ENCODE data around the gene SUGCT.

The SUGCT gene

GRCh38 chr7:40675741-40676140 lies 540.9 kb downstream of the SUGCT start:
- H3K36me3 ChIP-seq (ENCODE audit: control insufficient read depth, low read depth, low read length) = no peaks in the 10 kb centered on the region
- H3K4me1 ChIP-seq (ENCODE audit: control insufficient read depth, low read depth, low read length) = peaks cover under 1% of the 10 kb centered on the region
- H3K9me3 ChIP-seq (ENCODE audit: control insufficient read depth, low read depth, low read length) = no peaks in the 10 kb centered on the region
- no peak overlapping the region for H3K27ac ChIP-seq (ENCODE audit: low read length)
- no peaks in the 10 kb centered on the region for H3K27me3 ChIP-seq (ENCODE audit: control insufficient read depth, insufficient read depth, low read length)
- no peak overlapping the region for H3K9ac ChIP-seq (ENCODE audit: low read length)
- no peak overlapping the region for H3K4me3 ChIP-seq (ENCODE audit: low read length)

- Histone ChIP-seq H3K27me3 (ENCODE audit: control insufficient read depth, insufficient read depth, low read length) (no peaks in the 10 kb centered on the region), H3K9me3 (ENCODE audit: control insufficient read depth, low read depth, low read length) (no peaks in the 10 kb centered on the region), H3K9ac (ENCODE audit: low read length) (no peak overlapping the region), H3K27ac (ENCODE audit: low read length) (no peak overlapping the region), H3K4me1 (ENCODE audit: control insufficient read depth, low read depth, low read length) (peaks cover 6% of the 10 kb centered on the region), H3K36me3 (ENCODE audit: control insufficient read depth, low read depth, low read length) (no peaks in the 10 kb centered on the region), H3K4me3 (ENCODE audit: low read length) (no peak overlapping the region)
Measured at GRCh38 chr7:40676221-40676620, 541.4 kb downstream of the SUGCT start.

GRCh38 chr7:40680657-40681056 lies 545.9 kb downstream of the SUGCT start:
- H3K27ac ChIP-seq (ENCODE audit: low read length) = no peak overlapping the region
- H3K4me1 ChIP-seq (ENCODE audit: control insufficient read depth, low read depth, low read length) = peaks cover 7% of the 10 kb centered on the region
- H3K36me3 ChIP-seq (ENCODE audit: control insufficient read depth, low read depth, low read length) = no peaks in the 10 kb centered on the region

GRCh38 chr7:40682696-40683095 lies 547.9 kb downstream of the SUGCT start:
- Histone ChIP-seq H3K27me3 (ENCODE audit: control insufficient read depth, insufficient read depth, low read length) (no peaks in the 10 kb centered on the region), H3K4me3 (ENCODE audit: low read length) (no peak overlapping the region), H3K9me3 (ENCODE audit: control insufficient read depth, low read depth, low read length) (no peaks in the 10 kb centered on the region), H3K36me3 (ENCODE audit: control insufficient read depth, low read depth, low read length) (no peaks in the 10 kb centered on the region), H3K9ac (ENCODE audit: low read length) (no peak overlapping the region), H3K4me1 (ENCODE audit: control insufficient read depth, low read depth, low read length) (peaks cover 7% of the 10 kb centered on the region), H3K27ac (ENCODE audit: low read length) (no peak overlapping the region)

More at GRCh38 chr7:40680657-40681056, 545.9 kb downstream of the SUGCT start:
- Histone ChIP-seq H3K27me3 (ENCODE audit: control insufficient read depth, insufficient read depth, low read length) (no peaks in the 10 kb centered on the region), H3K9ac (ENCODE audit: low read length) (no peak overlapping the region), H3K4me3 (ENCODE audit: low read length) (no peak overlapping the region), H3K9me3 (ENCODE audit: control insufficient read depth, low read depth, low read length) (no peaks in the 10 kb centered on the region)

GRCh38 chr7:40694026-40694809 lies 559.4 kb downstream of the SUGCT start:
- Histone ChIP-seq H3K9ac (ENCODE audit: low read length) (no peak overlapping the region), H3K27me3 (ENCODE audit: control insufficient read depth, insufficient read depth, low read length) (no peaks in the 10 kb centered on the region)

GRCh38 chr7:40694991-40695390 lies 560.2 kb downstream of the SUGCT start:
- H3K27me3 ChIP-seq (ENCODE audit: control insufficient read depth, insufficient read depth, low read length) = no peaks in the 10 kb centered on the region
- H3K27ac ChIP-seq (ENCODE audit: low read length) = no peak overlapping the region

More at GRCh38 chr7:40694026-40694809, 559.4 kb downstream of the SUGCT start:
- H3K9me3 ChIP-seq (ENCODE audit: control insufficient read depth, low read depth, low read length) = no peaks in the 10 kb centered on the region
- H3K27ac ChIP-seq (ENCODE audit: low read length) = no peak overlapping the region
- no peaks in the 10 kb centered on the region for H3K36me3 ChIP-seq (ENCODE audit: control insufficient read depth, low read depth, low read length)
- no peak overlapping the region for H3K4me3 ChIP-seq (ENCODE audit: low read length)
- H3K4me1 ChIP-seq (ENCODE audit: control insufficient read depth, low read depth, low read length) = no peaks in the 10 kb centered on the region

GRCh38 chr7:40697653-40698052 lies 562.8 kb downstream of the SUGCT start:
- peaks cover 18% of the 10 kb centered on the region for H3K4me1 ChIP-seq (ENCODE audit: control insufficient read depth, low read depth, low read length)
- no peaks in the 10 kb centered on the region for H3K36me3 ChIP-seq (ENCODE audit: control insufficient read depth, low read depth, low read length)
- no peaks in the 10 kb centered on the region for H3K27me3 ChIP-seq (ENCODE audit: control insufficient read depth, insufficient read depth, low read length)
- no peaks in the 10 kb centered on the region for H3K9me3 ChIP-seq (ENCODE audit: control insufficient read depth, low read depth, low read length)
- no peak overlapping the region for H3K4me3 ChIP-seq (ENCODE audit: low read length)
- H3K27ac ChIP-seq (ENCODE audit: low read length) = no peak overlapping the region
- H3K9ac ChIP-seq (ENCODE audit: low read length) = no peak overlapping the region

More at GRCh38 chr7:40694991-40695390, 560.2 kb downstream of the SUGCT start:
- no peak overlapping the region for H3K9ac ChIP-seq (ENCODE audit: low read length)
- H3K36me3 ChIP-seq (ENCODE audit: control insufficient read depth, low read depth, low read length) = no peaks in the 10 kb centered on the region
- H3K4me3 ChIP-seq (ENCODE audit: low read length) = no peak overlapping the region
- peaks cover under 1% of the 10 kb centered on the region for H3K4me1 ChIP-seq (ENCODE audit: control insufficient read depth, low read depth, low read length)
- no peaks in the 10 kb centered on the region for H3K9me3 ChIP-seq (ENCODE audit: control insufficient read depth, low read depth, low read length)

GRCh38 chr7:40698214-40698920 lies 563.6 kb downstream of the SUGCT start:
- Histone ChIP-seq H3K36me3 (ENCODE audit: control insufficient read depth, low read depth, low read length) (no peaks in the 10 kb centered on the region), H3K27ac (ENCODE audit: low read length) (no peak overlapping the region), H3K9ac (ENCODE audit: low read length) (no peak overlapping the region), H3K27me3 (ENCODE audit: control insufficient read depth, insufficient read depth, low read length) (no peaks in the 10 kb centered on the region), H3K4me1 (ENCODE audit: control insufficient read depth, low read depth, low read length) (peaks cover 18% of the 10 kb centered on the region), H3K9me3 (ENCODE audit: control insufficient read depth, low read depth, low read length) (no peaks in the 10 kb centered on the region), H3K4me3 (ENCODE audit: low read length) (no peak overlapping the region)

- H3K4me3 ChIP-seq (ENCODE audit: low read length) = no peak overlapping the region
- no peaks in the 10 kb centered on the region for H3K27me3 ChIP-seq (ENCODE audit: control insufficient read depth, insufficient read depth, low read length)
- H3K9me3 ChIP-seq (ENCODE audit: control insufficient read depth, low read depth, low read length) = no peaks in the 10 kb centered on the region
- H3K36me3 ChIP-seq (ENCODE audit: control insufficient read depth, low read depth, low read length) = no peaks in the 10 kb centered on the region
- no peak overlapping the region for H3K9ac ChIP-seq (ENCODE audit: low read length)
- H3K4me1 ChIP-seq (ENCODE audit: control insufficient read depth, low read depth, low read length) = peaks cover 18% of the 10 kb centered on the region
- no peak overlapping the region for H3K27ac ChIP-seq (ENCODE audit: low read length)
Measured at GRCh38 chr7:40698921-40699260, 564.1 kb downstream of the SUGCT start.

- no peaks in the 10 kb centered on the region for H3K9me3 ChIP-seq (ENCODE audit: control insufficient read depth, low read depth, low read length)
- no peaks in the 10 kb centered on the region for H3K36me3 ChIP-seq (ENCODE audit: control insufficient read depth, low read depth, low read length)
- no peak overlapping the region for H3K4me3 ChIP-seq (ENCODE audit: low read length)
- H3K9ac ChIP-seq (ENCODE audit: low read length) = no peak overlapping the region
- no peaks in the 10 kb centered on the region for H3K27me3 ChIP-seq (ENCODE audit: control insufficient read depth, insufficient read depth, low read length)
- H3K4me1 ChIP-seq (ENCODE audit: control insufficient read depth, low read depth, low read length) = peaks cover 18% of the 10 kb centered on the region
- H3K27ac ChIP-seq (ENCODE audit: low read length) = no peak overlapping the region
Measured at GRCh38 chr7:40700653-40701421, 566.0 kb downstream of the SUGCT start.

GRCh38 chr7:40701836-40702551 lies 567.2 kb downstream of the SUGCT start:
- H3K4me1 ChIP-seq (ENCODE audit: control insufficient read depth, low read depth, low read length) = peaks cover 18% of the 10 kb centered on the region
- H3K9me3 ChIP-seq (ENCODE audit: control insufficient read depth, low read depth, low read length) = no peaks in the 10 kb centered on the region
- no peaks in the 10 kb centered on the region for H3K27me3 ChIP-seq (ENCODE audit: control insufficient read depth, insufficient read depth, low read length)
- no peak overlapping the region for H3K9ac ChIP-seq (ENCODE audit: low read length)
- no peaks in the 10 kb centered on the region for H3K36me3 ChIP-seq (ENCODE audit: control insufficient read depth, low read depth, low read length)
- H3K4me3 ChIP-seq (ENCODE audit: low read length) = no peak overlapping the region
- no peak overlapping the region for H3K27ac ChIP-seq (ENCODE audit: low read length)
